Thyroid gland (tissue), 4 donors: ENCODE data around the gene KHDRBS1.

ENCODE experiments used
- CTCF ChIP-seq, 6 experiments: fragments of 200-600 bp in 3 of 6; fragments of 450-650 bp in 3 of 6; sonication (generic) in 3 of 6; IDR thresholded peaks; one replicate each; pipeline ENCODE4 v1.5.1; 2016 to 2019; ENCODE audit warnings: antibody characterized with exemption in 6 of 6, mild to moderate bottlenecking in 2 of 6, inconsistent platforms in 1 of 6, moderate library complexity in 1 of 6
- POLR2A ChIP-seq, 2 donors: fragments of 450-650 bp; IDR thresholded peaks; one replicate each; pipeline ENCODE4 v1.6.1; 2017; ENCODE audit warnings: antibody characterized with exemption in 2 of 2, mild to moderate bottlenecking in 2 of 2, moderate library complexity in 1 of 2

DNA sequence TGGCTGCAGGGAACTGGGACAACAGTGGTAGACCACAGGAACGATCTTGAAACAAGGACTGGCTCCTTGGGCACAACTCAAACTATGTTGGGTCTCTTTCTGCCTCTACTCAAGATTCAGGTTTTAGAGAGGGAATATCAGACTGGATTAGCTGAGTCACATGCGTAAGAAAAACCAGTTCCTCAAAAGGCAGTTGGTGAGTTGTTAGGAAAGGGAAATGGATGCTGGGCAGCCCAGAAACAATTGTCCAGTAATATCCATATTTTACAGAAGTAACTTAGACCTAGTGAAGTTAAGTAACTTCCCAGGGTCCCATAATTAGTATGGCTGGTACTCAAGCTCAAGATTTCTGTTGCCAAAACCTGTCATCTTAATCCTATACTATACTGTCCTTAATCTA is 32.1 kb downstream of the KHDRBS1 start:
- TF ChIP-seq CTCF (IDR thresholded peaks at IDR 0.05) (no peak), POLR2A (IDR thresholded peaks at IDR 0.05) (no peak)
